Type B pancreatic cell (in vitro differentiated cells): Measurements from ENCODE around the gene DCST2. TPM values are rescaled to one million over a fixed set of nuclear protein-coding genes. Genes with fewer than 3 reads are reported as not detected.

Experiments used
- DNase-seq: peaks from one replicate; pipeline ENCODE4 v3.0.0; 2021; ENCODE audit warnings: mixed read lengths; ENCODE audit not compliant: unreplicated experiment; ENCODE audit errors: extremely low spot score
- H3K27ac Mint-ChIP-seq: 2 replicates; pipeline ENCODE4 v1.8.0; 2021; ENCODE audit warnings: mild to moderate bottlenecking, mixed read lengths
- H3K27me3 Mint-ChIP-seq: 2 replicates; pipeline ENCODE4 v1.8.0; 2021; ENCODE audit warnings: mixed read lengths
- H3K36me3 Mint-ChIP-seq: 2 replicates; pipeline ENCODE4 v1.8.0; 2021; ENCODE audit warnings: mixed read lengths
- H3K4me1 Mint-ChIP-seq: one replicate; pipeline ENCODE4 v1.8.0; 2021; ENCODE audit warnings: mixed read lengths; ENCODE audit not compliant: unreplicated experiment
- H3K4me3 Mint-ChIP-seq: 2 replicates; pipeline ENCODE4 v1.8.0; 2021; ENCODE audit warnings: mild to moderate bottlenecking, mixed read lengths
- H3K9me3 Mint-ChIP-seq: 2 replicates; pipeline ENCODE4 v1.8.0; 2021; ENCODE audit warnings: mixed read lengths
- CTCF ChIP-seq: fragments of 200-600 bp; sonication (generic); conservative IDR thresholded peaks from 2 replicates; pipeline ENCODE4 v1.5.0; 2021; ENCODE audit warnings: antibody characterized with exemption, mild to moderate bottlenecking
- total RNA-seq: library from RNA; stranded (reverse); gene quantifications from 2 replicates; pipeline ENCODE4 v1.2.1, GENCODE V29; 2021; ENCODE audit warnings: low replicate concordance

DCST2 gene
- total RNA-seq, 1 donor from 2014 or later = 2.4 TPM

DNA sequence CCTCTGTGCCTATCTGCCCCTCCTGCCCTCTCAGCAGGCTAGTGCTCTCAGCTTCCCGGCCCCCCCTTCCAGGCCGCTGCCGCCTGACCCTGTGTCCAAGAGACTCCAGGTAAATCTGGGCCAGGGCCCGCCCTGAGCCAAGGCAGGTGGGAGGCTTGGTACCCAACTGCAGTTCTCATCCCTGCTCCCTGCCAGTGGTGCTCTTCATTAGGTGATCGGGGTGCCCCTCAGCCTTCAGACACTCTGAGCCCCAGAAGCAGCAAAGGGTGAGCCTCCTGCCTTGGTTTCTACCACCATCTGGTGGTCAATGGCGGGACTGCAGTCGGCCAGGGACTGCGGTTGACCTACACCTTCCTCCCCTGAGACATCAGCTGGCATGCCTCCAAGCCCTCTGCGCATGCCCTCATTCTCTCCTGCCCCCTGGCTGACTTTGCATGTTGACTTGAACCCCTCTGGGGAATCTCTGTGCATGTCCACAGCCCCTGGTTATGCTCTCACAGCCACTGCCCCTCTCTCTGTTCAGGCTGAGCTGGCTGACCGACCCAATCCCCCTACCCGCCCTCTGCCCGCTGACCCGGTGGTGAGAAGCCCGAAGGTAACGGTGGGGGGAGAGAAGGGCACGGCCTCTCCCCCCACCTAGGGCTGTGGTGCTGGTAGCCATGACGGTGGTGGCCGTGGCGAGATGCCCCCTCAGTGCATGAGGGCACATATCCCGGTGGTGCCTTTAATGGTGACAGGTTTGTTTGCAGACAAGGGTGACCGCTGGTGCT, 28.0 kb upstream of the DCST2 start:
- peak overlapping the region; percentile 73 for H3K4me3 Mint-ChIP-seq
- no peaks in the 10 kb centered on the region for H3K36me3 Mint-ChIP-seq
- TF ChIP-seq CTCF = peak; percentile 96
- H3K27me3 Mint-ChIP-seq = peaks cover 3% of the 10 kb centered on the region
- H3K9me3 Mint-ChIP-seq = no peaks in the 10 kb centered on the region
- peak; percentile 96 for DNase-seq
- peaks cover 16% of the 10 kb centered on the region for H3K4me1 Mint-ChIP-seq
- H3K27ac Mint-ChIP-seq = peak overlapping the region; percentile 23

GRCh38 chr1:155060736-155061135, 27.2 kb upstream of the DCST2 start:
- Mint-ChIP-seq H3K4me1 (peaks cover 16% of the 10 kb centered on the region), H3K36me3 (no peaks in the 10 kb centered on the region), H3K27ac (no peak overlapping the region), H3K9me3 (no peaks in the 10 kb centered on the region), H3K27me3 (peaks cover 3% of the 10 kb centered on the region), H3K4me3 (no peak overlapping the region)
- no peak for TF ChIP-seq CTCF
- DNase-seq = no peak

DNA sequence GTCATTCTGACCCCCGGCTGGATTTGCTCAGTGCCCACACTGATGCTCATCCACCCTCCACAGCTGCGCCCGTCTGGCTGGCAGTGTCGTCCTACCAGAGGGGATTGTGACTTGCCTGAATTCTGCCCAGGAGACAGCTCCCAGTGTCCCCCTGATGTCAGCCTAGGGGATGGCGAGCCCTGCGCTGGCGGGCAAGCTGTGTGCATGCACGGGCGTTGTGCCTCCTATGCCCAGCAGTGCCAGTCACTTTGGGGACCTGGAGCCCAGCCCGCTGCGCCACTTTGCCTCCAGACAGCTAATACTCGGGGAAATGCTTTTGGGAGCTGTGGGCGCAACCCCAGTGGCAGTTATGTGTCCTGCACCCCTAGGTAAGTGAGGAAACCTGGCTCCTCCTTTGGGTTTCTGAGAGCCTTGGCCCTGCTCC, 24.2 kb upstream of the DCST2 start:
- Mint-ChIP-seq H3K4me3 (no peak overlapping the region), H3K27me3 (no peaks in the 10 kb centered on the region), H3K27ac (no peak overlapping the region), H3K4me1 (peaks cover 12% of the 10 kb centered on the region), H3K9me3 (no peaks in the 10 kb centered on the region), H3K36me3 (no peaks in the 10 kb centered on the region)
- DNase-seq = no peak
- no peak for TF ChIP-seq CTCF

GRCh38 chr1:155057104-155057503, 23.5 kb upstream of the DCST2 start:
- no peak for DNase-seq
- Mint-ChIP-seq H3K4me1 (peaks cover 11% of the 10 kb centered on the region), H3K9me3 (no peaks in the 10 kb centered on the region), H3K27ac (no peak overlapping the region), H3K36me3 (no peaks in the 10 kb centered on the region), H3K27me3 (no peaks in the 10 kb centered on the region), H3K4me3 (no peak overlapping the region)
- no peak for TF ChIP-seq CTCF

DNA sequence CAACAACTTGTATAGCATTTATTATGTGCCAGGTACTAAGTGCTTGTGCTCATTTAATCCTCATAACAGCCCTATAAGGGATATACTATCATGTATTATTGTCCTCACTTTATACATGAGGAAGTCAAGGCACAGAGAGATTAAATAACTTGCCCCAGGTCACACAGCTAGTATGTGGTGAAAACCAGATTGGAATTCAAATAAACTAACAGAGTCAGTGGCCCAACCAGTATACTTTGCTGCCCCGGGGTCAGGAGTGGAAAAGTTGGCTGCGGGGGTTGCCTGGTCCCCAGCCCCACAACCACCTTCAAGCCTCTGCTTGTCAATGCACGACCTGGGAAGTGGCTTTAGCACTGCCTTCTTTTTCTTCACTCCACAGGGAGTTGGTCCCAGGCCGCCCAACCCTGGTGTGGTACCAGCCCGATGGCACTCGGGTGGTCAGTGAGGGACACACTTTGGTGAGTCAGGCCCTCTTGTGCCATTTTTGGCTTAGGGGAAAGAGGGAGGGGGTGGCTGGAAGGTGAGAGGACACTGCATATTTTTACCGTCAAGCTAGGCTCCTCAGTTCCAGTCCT, 20.0 kb upstream of the DCST2 start:
- no peaks in the 10 kb centered on the region for H3K36me3 Mint-ChIP-seq
- H3K27ac Mint-ChIP-seq = no peak overlapping the region
- H3K4me1 Mint-ChIP-seq = peaks cover 21% of the 10 kb centered on the region
- DNase-seq = no peak
- peak overlapping the region; percentile 52 for H3K4me3 Mint-ChIP-seq
- H3K9me3 Mint-ChIP-seq = no peaks in the 10 kb centered on the region
- H3K27me3 Mint-ChIP-seq = no peaks in the 10 kb centered on the region
- no peak for TF ChIP-seq CTCF
